ENCODE data around the gene FAM131B.

Gene FAM131B

GRCh38 chr7:143303733-143304132 lies 58.8 kb downstream of the FAM131B start:
- TF ChIP-seq, protein P1, sequence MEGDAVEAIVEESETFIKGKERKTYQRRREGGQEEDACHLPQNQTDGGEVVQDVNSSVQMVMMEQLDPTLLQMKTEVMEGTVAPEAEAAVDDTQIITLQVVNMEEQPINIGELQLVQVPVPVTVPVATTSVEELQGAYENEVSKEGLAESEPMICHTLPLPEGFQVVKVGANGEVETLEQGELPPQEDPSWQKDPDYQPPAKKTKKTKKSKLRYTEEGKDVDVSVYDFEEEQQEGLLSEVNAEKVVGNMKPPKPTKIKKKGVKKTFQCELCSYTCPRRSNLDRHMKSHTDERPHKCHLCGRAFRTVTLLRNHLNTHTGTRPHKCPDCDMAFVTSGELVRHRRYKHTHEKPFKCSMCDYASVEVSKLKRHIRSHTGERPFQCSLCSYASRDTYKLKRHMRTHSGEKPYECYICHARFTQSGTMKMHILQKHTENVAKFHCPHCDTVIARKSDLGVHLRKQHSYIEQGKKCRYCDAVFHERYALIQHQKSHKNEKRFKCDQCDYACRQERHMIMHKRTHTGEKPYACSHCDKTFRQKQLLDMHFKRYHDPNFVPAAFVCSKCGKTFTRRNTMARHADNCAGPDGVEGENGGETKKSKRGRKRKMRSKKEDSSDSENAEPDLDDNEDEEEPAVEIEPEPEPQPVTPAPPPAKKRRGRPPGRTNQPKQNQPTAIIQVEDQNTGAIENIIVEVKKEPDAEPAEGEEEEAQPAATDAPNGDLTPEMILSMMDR (IDR thresholded peaks at IDR 0.05; ENCODE audit: low read depth, low read length), result no peak
- TF ChIP-seq EZH2phosphoT487 (IDR thresholded peaks at IDR 0.05; ENCODE audit: low read depth), result no peak
- no peak overlapping the region for H3K9ac ChIP-seq (ENCODE audit: low read length)
- H2AFZ ChIP-seq (ENCODE audit: low read depth, low read length), result no peak overlapping the region
- no peaks in the 10 kb centered on the region for H3K9me3 ChIP-seq (ENCODE audit: insufficient read depth, low read length)
- H3K79me2 ChIP-seq (ENCODE audit: low read length), result no peaks in the 10 kb centered on the region
- H3K27ac ChIP-seq (ENCODE audit: low read length), result no peak overlapping the region
- H3K4me3 ChIP-seq (ENCODE audit: low read length), result no peak overlapping the region
- no peak overlapping the region for H3K4me2 ChIP-seq (ENCODE audit: low read length)
- peaks cover 7% of the 10 kb centered on the region for H3K4me1 ChIP-seq (ENCODE audit: low read length)
- H3K27me3 ChIP-seq (ENCODE audit: low read depth, low read length), result no peaks in the 10 kb centered on the region
- peaks cover 5% of the 10 kb centered on the region; the same call in 1 of the 2 replicates for H4K20me1 ChIP-seq (ENCODE audit: insufficient read depth, low read length)
- peaks cover 80% of the 10 kb centered on the region for H3K36me3 ChIP-seq (replicated peaks; ENCODE audit: low read depth, low read length)
